GM23248 (cell line): Measurements from ENCODE around the gene PTPRF.

Experiments
- EZH2 ChIP-seq: fragments of 200-600 bp; sonication (generic); IDR thresholded peaks from 2 replicates; pipeline ENCODE4 v1.6.1; 2018; ENCODE audit warnings: antibody characterized with exemption, mild to moderate bottlenecking; ENCODE audit not compliant: insufficient read depth, poor library complexity, severe bottlenecking
- EZH2phosphoT487 ChIP-seq: fragments of 200-600 bp; sonication (generic); IDR thresholded peaks from 2 replicates; pipeline ENCODE4 v1.6.1; 2018; ENCODE audit warnings: antibody characterized with exemption, moderate library complexity, mild to moderate bottlenecking, low read depth; ENCODE audit not compliant: insufficient read depth

GRCh38 chr1:43587001-43587400 is 56.3 kb downstream of the PTPRF start:
- TF ChIP-seq EZH2phosphoT487 (no peak), EZH2 (no peak)
